Measurements from ENCODE around the gene GNB1.
"Not testable (repeated sequence)": the region's sequence is repeated elsewhere in the genome, so short reads cannot be mapped to it uniquely, and the experiment has no call there.

Gene GNB1

GRCh38 chr1:1738799-1739337, 152.0 kb downstream of the GNB1 start:
- DNase-seq (ENCODE audit: low read depth), result not testable (repeated sequence)

- DNase-seq (ENCODE audit: low read depth), result not testable (repeated sequence)
Measured at GRCh38 chr1:1737675-1738590, 153.0 kb downstream of the GNB1 start.
